ENCODE results near the gene NAV1.

Gene NAV1

DNA sequence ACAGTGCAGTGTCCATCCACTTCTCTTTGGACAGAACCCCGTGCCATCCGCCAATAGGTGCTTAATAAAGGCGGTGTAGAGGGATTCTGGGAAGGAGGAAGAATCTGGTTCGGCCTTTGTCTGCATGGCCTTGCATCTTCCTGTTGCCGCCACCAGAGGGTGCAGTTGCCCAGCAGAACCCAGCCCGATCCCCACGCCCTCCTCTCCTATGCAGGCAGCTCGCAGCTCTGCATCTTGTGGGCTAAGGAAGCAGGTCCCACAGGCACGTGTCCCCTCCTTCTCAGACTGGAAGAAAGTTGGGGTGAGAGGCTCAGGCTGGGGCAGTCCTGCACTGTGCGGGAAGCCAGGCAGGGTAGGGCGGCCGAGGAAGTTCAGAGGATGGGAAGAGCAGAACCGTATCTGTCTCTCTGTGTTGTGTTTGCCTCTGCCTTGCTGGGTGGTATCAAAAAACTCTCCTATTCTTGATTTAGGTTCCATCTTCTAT lies 20.8 kb downstream of the NAV1 start:
- no peaks in the 10 kb centered on the region; the same call in 1 of the 2 replicates for H3K27me3 ChIP-seq (ENCODE audit: control insufficient read depth, low read length)
- H4K20me1 ChIP-seq (ENCODE audit: control insufficient read depth, insufficient read depth, low read depth, low read length), result 0 out of 2 replicates have a peak, but pooled peaks cover 3% of the 10 kb centered on the region
- H3K27ac ChIP-seq (ENCODE audit: low read depth, low read length), result no peak overlapping the region
- no peak overlapping the region for H3K4me2 ChIP-seq (ENCODE audit: low read length)
- H3K9me2 ChIP-seq (replicated peaks; ENCODE audit: control insufficient read depth, low read length), result no peaks in the 10 kb centered on the region
- no peaks in the 10 kb centered on the region for H3F3A ChIP-seq (ENCODE audit: control insufficient read depth, insufficient read depth)
- H3K79me2 ChIP-seq (ENCODE audit: control insufficient read depth, low read length), result no peaks in the 10 kb centered on the region
- no peaks in the 10 kb centered on the region; the same call in 1 of the 2 replicates for H3K4me1 ChIP-seq (ENCODE audit: control insufficient read depth, low read length)
- H3K9me3 ChIP-seq (ENCODE audit: control insufficient read depth, insufficient read depth, low read length), result no peaks in the 10 kb centered on the region
- no peaks in the 10 kb centered on the region for H3K36me3 ChIP-seq (ENCODE audit: control insufficient read depth, low read length)
- H3K4me3 ChIP-seq (ENCODE audit: low read length), result no peak overlapping the region
- TF ChIP-seq, protein P1, sequence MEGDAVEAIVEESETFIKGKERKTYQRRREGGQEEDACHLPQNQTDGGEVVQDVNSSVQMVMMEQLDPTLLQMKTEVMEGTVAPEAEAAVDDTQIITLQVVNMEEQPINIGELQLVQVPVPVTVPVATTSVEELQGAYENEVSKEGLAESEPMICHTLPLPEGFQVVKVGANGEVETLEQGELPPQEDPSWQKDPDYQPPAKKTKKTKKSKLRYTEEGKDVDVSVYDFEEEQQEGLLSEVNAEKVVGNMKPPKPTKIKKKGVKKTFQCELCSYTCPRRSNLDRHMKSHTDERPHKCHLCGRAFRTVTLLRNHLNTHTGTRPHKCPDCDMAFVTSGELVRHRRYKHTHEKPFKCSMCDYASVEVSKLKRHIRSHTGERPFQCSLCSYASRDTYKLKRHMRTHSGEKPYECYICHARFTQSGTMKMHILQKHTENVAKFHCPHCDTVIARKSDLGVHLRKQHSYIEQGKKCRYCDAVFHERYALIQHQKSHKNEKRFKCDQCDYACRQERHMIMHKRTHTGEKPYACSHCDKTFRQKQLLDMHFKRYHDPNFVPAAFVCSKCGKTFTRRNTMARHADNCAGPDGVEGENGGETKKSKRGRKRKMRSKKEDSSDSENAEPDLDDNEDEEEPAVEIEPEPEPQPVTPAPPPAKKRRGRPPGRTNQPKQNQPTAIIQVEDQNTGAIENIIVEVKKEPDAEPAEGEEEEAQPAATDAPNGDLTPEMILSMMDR (IDR thresholded peaks at IDR 0.05; ENCODE audit: low read depth, low read length, poor library complexity, severe bottlenecking), result peak; percentile 95
- no peak for TF ChIP-seq EZH2phosphoT487 (IDR thresholded peaks at IDR 0.05; ENCODE audit: borderline replicate concordance, low read length)

DNA sequence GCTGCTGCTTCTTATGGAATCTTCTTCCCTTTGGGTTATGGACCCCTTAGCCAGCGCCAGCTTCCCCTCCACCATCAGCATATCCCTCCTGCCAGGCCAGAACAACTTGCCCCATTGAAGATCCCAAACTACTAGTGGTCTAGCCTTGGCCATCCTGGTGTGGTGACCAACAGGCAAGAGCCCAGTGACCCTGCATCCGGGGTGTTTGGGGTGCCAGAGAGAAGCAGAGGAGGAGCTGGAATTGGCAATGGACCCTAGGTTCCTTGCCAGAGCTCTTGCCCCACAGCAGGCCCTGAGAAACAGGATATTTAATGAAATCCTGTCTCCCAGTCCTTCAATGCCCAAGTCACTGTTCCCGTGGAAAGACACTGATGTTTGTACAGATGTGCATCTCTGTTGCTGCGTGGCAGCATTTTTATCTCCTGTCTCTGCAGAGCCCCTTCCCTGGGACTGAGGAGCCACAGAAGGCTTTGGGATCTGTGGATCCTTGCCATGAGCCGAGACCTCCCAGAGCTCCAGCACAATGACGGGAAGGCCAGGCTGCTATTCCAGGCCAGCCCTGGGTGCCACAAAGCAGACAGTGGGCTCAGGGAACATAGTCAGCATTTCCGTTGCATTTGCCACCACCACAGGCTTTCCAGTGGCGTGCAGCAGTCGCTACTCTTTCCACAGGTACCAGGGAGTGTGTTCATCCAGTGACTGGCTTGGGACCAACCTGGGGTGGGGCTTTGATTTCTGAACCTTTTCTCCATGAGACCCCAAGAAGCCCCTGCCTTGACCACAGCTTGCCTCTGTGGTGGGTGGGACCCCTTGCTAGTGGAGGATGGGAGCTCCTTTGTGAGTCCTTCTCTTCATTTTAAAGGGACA lies 21.6 kb downstream of the NAV1 start:
- no peaks in the 10 kb centered on the region for H3K9me3 ChIP-seq (ENCODE audit: control insufficient read depth, insufficient read depth, low read length)
- no peaks in the 10 kb centered on the region; the same call in 1 of the 2 replicates for H3K27me3 ChIP-seq (ENCODE audit: control insufficient read depth, low read length)
- no peaks in the 10 kb centered on the region for H4K20me1 ChIP-seq (ENCODE audit: control insufficient read depth, insufficient read depth, low read depth, low read length)
- no peaks in the 10 kb centered on the region for H3K4me1 ChIP-seq (ENCODE audit: control insufficient read depth, low read length)
- no peak overlapping the region for H3K4me3 ChIP-seq (ENCODE audit: low read length)
- no peak overlapping the region for H3K27ac ChIP-seq (ENCODE audit: low read depth, low read length)
- TF ChIP-seq, protein P1 (IDR thresholded peaks at IDR 0.05; ENCODE audit: low read depth, low read length, poor library complexity, severe bottlenecking), result no peak
- no peak for TF ChIP-seq EZH2phosphoT487 (IDR thresholded peaks at IDR 0.05; ENCODE audit: borderline replicate concordance, low read length)
- no peaks in the 10 kb centered on the region for H3F3A ChIP-seq (ENCODE audit: control insufficient read depth, insufficient read depth)
- H3K4me2 ChIP-seq (ENCODE audit: low read length), result no peak overlapping the region
- no peaks in the 10 kb centered on the region for H3K79me2 ChIP-seq (ENCODE audit: control insufficient read depth, low read length)
- no peaks in the 10 kb centered on the region for H3K9me2 ChIP-seq (replicated peaks; ENCODE audit: control insufficient read depth, low read length)
- no peaks in the 10 kb centered on the region for H3K36me3 ChIP-seq (ENCODE audit: control insufficient read depth, low read length)

DNA sequence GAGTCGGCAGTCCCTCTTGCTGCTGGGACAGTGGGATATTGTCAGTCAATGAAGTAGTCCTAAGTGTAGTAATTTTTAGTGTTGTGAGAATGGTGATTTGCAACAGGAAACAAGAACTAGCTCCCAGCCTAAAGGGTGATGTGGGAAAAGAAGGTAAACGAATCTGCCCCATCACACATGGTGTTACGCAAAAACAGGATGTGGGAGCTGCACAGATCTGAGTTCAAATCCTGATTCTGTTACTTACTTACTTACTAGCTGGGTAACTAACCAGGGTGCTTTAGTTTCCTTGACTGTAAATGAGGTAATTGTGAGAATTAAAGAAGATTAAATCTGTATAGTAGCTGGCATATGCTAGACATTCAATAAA lies 22.3 kb downstream of the NAV1 start:
- no peaks in the 10 kb centered on the region for H3K4me1 ChIP-seq (ENCODE audit: control insufficient read depth, low read length)
- no peak overlapping the region for H3K4me2 ChIP-seq (ENCODE audit: low read length)
- no peaks in the 10 kb centered on the region for H3F3A ChIP-seq (ENCODE audit: control insufficient read depth, insufficient read depth)
- no peak overlapping the region for H3K4me3 ChIP-seq (ENCODE audit: low read length)
- no peaks in the 10 kb centered on the region for H3K79me2 ChIP-seq (ENCODE audit: control insufficient read depth, low read length)
- no peaks in the 10 kb centered on the region for H3K9me2 ChIP-seq (replicated peaks; ENCODE audit: control insufficient read depth, low read length)
- no peaks in the 10 kb centered on the region for H3K36me3 ChIP-seq (ENCODE audit: control insufficient read depth, low read length)
- no peaks in the 10 kb centered on the region for H4K20me1 ChIP-seq (ENCODE audit: control insufficient read depth, insufficient read depth, low read depth, low read length)
- no peak for TF ChIP-seq EZH2phosphoT487 (IDR thresholded peaks at IDR 0.05; ENCODE audit: borderline replicate concordance, low read length)
- TF ChIP-seq, protein P1 (IDR thresholded peaks at IDR 0.05; ENCODE audit: low read depth, low read length, poor library complexity, severe bottlenecking), result no peak
- no peaks in the 10 kb centered on the region; the same call in 1 of the 2 replicates for H3K27me3 ChIP-seq (ENCODE audit: control insufficient read depth, low read length)
- H3K9me3 ChIP-seq (ENCODE audit: control insufficient read depth, insufficient read depth, low read length), result no peaks in the 10 kb centered on the region
- no peak overlapping the region for H3K27ac ChIP-seq (ENCODE audit: low read depth, low read length)
